GM12875 (cell line): ENCODE data around the gene TMPRSS7.

ENCODE experiments used
- H3K4me3 ChIP-seq: one replicate; pipeline ENCODE4 v1.5.1; 2011; ENCODE audit warnings: low read depth, low read length, control low read depth
- CTCF ChIP-seq: IDR thresholded peaks from 2 replicates; pipeline ENCODE4 v1.5.1; 2011; ENCODE audit warnings: low read depth, mild to moderate bottlenecking, control low read depth, inconsistent platforms, low read length, moderate library complexity, borderline replicate concordance; ENCODE audit not compliant: insufficient read depth

The TMPRSS7 gene

GRCh38 chr3:112089956-112090886 lies 55.7 kb downstream of the TMPRSS7 start:
- TF ChIP-seq CTCF: no peak
- no peak overlapping the region for H3K4me3 ChIP-seq

- H3K4me3 ChIP-seq: no peak overlapping the region
- no peak for TF ChIP-seq CTCF
Observed at GRCh38 chr3:112090887-112091586, 56.5 kb downstream of the TMPRSS7 start.

GRCh38 chr3:112092496-112093179 lies 58.1 kb downstream of the TMPRSS7 start:
- H3K4me3 ChIP-seq: no peak overlapping the region
- no peak for TF ChIP-seq CTCF

GRCh38 chr3:112093180-112093522 lies 58.6 kb downstream of the TMPRSS7 start:
- no peak for TF ChIP-seq CTCF
- no peak overlapping the region for H3K4me3 ChIP-seq

- H3K4me3 ChIP-seq: no peak overlapping the region
- no peak for TF ChIP-seq CTCF
Observed at GRCh38 chr3:112095731-112096130, 61.2 kb downstream of the TMPRSS7 start.

GRCh38 chr3:112096176-112096575 lies 61.6 kb downstream of the TMPRSS7 start:
- no peak for TF ChIP-seq CTCF
- H3K4me3 ChIP-seq: no peak overlapping the region
